Stimulated activated CD4-positive, alpha-beta T cell treated with anti-CD3 and anti-CD28 coated beads, Interleukin-1b, Interleukin-23, amount 100 ng/mL, for 1 hour (primary cell): ENCODE data around the gene NETO2.
"Not testable (repeated sequence)": the region's sequence is repeated elsewhere in the genome, so short reads cannot be mapped to it uniquely, and the experiment has no call there.

ENCODE experiments used
- DNase-seq, 2 donors: peaks; one replicate each; pipeline ENCODE4 v3.0.0-alpha.2; 2020; ENCODE audit warnings: low read depth in 2 of 2

The NETO2 gene, protein sequence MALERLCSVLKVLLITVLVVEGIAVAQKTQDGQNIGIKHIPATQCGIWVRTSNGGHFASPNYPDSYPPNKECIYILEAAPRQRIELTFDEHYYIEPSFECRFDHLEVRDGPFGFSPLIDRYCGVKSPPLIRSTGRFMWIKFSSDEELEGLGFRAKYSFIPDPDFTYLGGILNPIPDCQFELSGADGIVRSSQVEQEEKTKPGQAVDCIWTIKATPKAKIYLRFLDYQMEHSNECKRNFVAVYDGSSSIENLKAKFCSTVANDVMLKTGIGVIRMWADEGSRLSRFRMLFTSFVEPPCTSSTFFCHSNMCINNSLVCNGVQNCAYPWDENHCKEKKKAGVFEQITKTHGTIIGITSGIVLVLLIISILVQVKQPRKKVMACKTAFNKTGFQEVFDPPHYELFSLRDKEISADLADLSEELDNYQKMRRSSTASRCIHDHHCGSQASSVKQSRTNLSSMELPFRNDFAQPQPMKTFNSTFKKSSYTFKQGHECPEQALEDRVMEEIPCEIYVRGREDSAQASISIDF

DNA sequence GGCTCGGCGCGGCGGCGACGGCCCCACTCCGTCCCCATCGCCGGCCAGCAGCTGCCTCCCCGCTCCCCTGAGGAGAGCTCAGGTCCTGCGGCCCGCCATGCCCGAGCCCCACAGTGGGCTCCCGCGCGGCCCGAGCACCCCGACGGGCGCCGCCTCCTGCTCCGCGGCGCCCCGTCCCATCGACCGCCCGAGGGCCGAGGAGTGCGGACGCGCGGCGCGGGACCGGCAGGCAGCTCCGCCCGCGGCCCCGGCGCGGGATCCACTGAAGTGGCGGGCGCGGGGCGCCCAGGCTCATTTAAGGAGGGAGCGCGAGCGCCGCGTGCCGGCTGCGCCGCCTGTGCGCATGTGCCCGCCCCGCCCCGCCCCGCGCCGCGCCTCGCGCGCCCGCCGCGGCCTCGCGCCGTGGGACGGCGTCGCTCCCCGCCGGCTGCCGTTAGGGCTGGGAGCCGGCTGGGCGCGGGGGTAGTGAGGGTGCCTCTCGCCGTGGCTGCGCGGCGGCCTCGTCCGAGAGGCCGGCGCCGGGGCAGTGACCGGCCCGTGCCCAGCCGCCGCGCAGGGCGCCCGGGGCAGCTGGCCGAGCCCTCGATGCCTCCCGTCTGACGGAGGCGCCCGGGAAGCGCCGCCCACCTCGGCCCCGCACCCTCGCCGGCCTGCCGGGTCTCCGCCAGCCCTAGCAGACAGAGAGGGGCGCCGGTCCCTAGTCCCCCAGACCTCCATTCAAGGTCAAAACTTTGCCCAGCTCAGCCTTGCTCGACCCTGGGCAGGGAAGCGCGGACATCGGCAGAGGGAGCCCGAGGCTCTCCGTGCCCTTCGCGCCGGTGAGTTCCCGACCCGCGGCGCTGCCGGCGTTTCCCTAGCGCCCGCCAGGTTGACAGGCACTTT is at the start of gene NETO2:
Gene NETO2 (minus strand): TSS at position 269 of the 882 bp plus-strand sequence. CDS start 333 bp downstream, outside the sequence.
- DNase-seq = peak in 1 of 2 donors; percentile 51

DNA sequence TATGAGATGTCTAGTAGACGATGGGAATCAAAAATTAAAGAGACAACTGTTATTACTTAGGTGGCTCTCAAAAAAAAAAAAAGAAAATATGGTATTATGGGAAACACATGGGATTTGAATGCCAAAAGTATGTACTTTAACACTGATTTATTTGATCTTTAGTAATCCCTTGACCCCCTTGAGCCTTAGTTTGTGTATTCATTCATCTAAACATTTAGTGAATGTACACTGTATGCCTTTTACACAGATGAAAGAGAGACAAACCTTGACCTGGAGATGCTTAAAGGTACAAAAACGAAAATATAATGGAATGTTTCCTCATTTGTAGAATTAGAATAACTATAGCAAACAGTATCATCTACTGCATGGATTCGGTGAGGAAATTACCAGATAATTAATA is 38.6 kb upstream of the NETO2 start:
- no peak for DNase-seq

DNA sequence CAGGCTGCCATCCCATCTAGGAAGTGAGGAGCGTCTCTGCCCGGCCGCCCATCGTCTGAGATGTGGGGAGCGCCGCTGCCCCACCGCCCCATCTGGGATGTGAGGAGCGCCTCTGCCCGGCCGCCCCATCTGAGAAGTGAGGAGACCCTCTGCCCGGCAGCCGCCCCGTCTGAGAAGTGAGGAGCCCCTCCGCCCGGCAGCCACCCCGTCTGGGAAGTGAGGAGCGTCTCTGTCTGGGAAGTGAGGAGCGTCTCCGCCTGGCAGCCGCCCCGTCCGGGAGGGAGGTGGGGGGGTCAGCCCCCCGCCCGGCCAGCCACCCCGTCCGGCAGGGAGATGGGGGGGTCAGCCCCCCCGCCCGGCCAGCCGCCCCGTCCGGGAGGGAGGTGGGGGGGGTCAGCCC is 37.3 kb upstream of the NETO2 start:
- not testable (repeated sequence) for DNase-seq

DNA sequence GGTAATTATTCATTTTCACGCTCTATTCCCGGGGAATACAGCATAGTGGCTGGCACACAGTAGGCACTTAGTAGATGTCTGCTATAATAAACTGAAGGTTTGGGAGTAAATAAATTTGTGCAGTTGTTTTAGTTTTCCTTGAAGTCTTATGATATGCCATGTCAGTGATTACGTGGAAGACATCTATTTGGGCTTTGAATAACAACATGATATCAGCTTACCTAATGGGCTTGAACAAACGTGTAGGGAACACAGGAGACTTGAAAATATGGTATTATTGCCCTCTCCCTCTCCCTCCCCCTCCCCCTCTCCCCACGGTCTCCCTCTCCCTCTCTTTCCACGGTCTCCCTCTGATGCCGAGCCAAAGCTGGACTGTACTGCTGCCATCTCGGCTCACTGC is 36.3 kb upstream of the NETO2 start:
- DNase-seq = no peak

DNA sequence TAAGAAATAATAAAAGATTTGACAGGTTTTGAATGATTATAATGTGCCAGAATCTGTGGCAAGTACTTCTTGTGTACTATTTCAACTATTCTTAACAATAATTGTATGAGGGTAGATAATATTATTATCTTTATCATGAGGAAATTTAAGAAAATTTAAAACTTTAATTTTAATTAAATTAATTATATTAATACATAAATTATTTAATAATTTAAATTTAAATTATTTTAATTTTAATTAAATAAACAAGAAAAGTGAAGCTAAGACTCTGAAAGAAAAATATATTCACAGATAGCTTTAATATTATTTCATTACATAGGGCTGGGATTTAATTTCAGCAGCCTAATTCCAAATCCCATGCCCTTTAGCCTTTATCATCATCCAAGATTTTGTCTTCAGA is 31.4 kb upstream of the NETO2 start:
- DNase-seq = no peak

DNA sequence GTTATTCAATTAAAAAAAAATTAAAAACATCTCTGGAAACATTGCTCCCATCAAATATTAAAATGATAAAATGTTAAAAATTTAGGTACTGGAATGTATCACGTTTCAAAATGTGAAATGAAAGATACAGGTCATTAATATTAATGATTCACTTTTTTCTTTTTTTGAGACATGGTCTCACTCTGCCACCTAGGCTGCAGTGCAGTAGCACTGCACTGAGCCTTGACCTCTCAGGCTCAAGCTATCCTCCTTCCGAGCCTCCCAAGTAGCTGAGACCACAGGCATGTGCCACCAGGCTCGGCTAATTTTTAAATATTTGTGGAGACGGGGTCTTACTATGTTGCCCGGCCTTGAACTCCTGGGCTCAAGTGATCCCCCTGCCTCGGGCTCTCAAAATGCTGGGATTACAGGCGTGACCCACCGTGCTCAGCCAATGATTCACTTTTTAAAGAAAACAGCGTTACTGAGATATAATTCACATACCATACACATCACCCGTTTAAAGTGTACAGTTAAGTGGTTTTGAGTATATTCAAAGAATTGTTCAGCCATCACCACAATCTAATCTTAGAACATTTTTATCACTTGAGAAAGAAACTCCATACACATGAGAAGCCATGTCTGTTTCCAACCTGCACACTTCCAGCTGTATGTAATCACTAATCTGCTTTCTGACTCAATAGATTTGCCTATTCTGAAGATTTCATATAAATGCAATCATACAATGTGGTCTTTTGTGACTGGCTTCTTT is 19.1 kb upstream of the NETO2 start:
- no peak for DNase-seq

DNA sequence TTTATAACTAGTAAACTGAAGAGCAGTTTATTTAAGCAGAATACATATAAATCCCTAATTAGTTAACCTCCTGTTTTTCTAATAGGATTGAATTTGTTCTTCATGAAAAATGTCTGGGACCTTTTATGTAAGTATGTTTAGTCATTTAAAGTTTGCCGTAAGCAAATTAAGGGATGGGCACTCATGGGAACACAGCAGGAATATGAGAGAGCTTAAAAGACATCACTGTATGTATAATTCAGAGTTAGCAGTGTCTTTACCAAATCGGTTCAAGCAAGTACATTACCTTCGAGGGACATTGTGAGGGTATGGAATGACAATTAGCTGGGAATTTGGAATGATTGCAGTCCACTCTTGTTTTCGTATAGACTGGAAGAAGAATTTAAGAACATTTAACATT is 17.7 kb upstream of the NETO2 start:
- no peak for DNase-seq

DNA sequence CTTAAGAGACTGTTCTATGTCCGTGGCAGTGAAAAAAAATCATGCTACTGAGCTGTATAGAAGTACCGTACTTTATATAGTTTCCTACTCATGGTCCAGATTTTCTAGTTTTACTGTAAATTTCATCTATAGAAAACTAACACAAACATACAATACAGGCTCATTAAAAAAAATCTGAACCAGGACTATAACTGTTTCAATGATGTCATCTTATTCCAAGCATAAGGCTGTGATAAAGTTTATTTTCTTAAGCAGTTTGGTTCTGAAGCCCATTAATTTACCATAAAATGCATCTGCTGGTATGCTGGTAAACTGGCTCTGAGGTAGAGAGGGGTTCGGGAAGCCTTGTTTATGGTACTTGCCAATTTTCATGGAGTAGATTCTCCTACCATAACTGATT is 16.7 kb upstream of the NETO2 start:
- no peak for DNase-seq

DNA sequence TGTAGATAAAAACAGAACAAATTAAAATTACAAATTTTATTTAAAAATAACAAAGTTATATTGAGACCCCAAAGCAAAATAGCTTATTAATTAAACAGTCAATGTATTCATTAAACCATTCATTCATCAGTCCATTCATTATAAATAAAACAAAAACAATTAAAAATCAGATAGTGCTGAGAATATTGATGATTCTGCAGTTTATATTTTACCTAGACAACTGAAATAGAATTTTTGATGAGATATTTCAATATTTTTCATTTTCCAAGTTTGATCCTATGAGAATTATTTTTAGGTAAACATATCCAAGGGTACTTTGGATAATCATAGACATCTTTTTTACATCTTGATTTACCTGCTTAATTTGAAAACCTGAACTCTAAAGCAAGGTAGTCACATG is 15.2 kb upstream of the NETO2 start:
- no peak for DNase-seq

DNA sequence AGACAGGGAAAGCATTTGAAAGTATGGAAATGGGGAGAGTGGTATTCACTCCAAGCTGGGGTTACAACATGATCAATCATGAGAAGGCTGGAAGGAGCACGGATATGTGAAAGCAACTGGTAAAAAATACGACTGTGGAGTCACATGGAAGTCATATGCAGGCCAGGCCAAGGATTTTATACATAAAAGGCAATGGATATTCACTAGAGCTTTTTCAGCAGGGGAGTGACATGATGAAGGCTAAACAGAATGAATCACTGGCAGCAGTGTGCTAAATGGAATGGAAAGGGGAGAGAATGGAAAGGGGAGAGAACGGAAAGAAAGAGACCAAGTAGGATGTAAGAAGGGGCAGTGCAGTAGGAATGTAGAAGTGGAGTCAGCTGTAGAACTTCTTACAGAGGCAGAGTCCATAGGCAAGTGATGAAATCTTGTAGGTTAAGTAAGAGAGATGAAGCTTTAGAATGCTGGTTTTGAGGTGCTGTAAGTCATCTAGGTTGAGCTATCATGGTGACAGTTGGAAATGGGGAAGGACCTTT is 13.0 kb upstream of the NETO2 start:
- DNase-seq = no peak

DNA sequence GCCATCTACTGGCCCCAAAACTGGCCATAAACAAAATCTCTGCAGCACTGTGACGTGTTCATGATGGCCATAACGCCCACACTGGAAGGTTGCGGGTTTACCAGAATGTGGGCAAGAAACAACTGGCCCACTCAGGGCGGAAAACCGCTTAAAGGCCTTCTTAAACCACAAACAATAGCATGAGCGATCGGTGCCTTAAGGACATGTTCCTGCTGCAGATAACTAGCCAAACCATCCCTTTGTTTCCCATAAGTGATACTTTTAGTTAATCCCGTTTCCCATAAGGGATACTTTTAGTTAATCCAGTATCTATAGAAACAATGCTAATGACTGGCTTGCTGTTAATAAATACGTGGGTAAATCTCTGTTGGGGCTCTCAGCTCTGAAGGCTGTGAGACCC is 8.8 kb upstream of the NETO2 start:
- not testable (repeated sequence) for DNase-seq

DNA sequence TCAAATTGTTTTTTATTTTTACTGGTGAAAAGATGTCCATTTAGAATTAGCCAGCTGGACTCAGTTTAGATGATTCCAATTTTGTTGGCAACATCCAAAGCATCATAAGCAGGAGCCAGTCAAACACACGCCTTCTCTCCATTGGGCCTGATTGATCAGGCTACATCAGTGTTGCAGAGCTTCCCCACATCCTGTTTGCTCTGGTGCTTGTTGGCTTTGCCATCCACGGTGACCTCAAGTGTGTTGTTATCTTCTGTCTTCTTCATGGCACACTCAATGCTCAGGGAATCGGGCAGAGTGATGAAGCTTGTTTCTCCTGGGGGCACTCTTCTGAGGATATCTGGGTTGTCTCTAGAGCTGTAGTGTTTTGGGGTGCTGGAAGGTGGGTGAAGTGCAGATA is 6.3 kb upstream of the NETO2 start:
- no peak for DNase-seq

DNA sequence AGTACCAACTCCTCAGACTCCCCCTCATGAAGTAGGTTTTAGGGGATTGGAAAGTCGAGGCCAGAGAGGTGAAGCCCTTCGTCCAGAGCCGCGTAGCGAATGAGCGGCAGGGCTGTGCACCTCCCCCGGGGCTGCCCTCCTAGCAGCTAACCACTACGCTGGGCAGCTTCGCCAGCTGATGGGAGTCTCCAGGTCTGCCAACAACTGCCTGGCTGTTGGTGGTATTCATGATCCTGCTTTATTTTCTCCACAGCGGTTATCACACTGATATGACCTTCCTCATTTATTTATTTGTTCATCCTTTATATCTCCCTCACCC is 773 bp upstream of the NETO2 start:
- DNase-seq = no peak

DNA sequence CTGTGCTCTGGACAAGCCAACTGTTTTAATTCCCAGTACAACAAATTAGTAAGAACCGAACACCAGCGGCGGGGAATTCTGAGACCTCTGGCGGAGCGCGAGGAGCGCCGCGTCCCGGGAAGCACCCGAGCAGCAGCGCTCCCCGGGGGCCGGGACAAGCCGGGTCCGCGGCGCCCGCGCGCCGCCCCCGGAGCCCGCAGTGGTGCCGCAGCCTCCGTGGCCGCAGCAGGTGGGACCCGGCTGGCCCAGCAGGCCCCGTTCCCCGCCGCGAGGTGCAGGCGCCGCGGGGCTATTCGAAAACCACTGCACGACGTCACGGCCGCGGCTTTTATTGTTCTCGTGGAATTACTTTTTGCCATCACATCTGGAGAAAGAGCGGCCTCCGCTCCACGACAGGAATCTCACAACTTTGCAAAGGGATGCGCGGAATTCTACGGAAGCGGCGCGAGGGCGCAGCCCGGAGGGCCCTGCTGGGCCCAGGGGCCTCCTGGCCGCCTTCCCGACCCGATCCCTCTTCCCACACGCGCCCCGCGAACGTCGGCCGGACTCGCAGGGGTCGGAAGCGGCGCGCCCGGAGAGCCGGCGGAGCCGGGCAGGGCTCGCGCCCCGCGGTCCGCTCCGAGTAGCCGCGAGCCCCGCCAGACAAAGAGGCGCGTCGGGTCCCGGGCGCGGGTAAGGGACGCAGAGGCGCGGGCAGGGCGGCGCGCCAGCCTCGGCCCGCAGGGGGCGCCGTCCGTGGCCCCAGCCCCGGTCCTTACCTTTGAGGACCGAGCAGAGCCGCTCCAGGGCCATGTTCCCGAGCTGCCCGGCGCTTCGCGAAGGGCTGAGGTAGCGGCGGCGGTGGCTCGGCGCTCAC is 696 bp downstream of the NETO2 start:
- peak; percentile 15 to 57 for DNase-seq

DNA sequence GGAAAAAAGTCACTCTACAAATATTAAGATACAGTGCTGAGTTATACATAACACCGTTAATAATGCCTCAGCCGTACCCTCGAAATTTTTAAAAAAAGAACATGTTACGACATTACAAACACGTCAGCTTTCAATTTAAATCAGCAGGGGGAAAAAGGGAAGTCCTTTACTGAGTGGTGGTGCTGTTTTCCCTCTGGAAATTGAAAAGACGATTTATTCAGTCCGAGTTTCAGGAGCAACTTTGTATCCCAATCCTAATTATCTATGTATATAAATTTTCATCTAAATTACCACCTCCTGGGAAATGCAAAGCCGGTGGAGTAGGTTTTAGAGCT is 1.3 kb downstream of the NETO2 start:
- DNase-seq = no peak

DNA sequence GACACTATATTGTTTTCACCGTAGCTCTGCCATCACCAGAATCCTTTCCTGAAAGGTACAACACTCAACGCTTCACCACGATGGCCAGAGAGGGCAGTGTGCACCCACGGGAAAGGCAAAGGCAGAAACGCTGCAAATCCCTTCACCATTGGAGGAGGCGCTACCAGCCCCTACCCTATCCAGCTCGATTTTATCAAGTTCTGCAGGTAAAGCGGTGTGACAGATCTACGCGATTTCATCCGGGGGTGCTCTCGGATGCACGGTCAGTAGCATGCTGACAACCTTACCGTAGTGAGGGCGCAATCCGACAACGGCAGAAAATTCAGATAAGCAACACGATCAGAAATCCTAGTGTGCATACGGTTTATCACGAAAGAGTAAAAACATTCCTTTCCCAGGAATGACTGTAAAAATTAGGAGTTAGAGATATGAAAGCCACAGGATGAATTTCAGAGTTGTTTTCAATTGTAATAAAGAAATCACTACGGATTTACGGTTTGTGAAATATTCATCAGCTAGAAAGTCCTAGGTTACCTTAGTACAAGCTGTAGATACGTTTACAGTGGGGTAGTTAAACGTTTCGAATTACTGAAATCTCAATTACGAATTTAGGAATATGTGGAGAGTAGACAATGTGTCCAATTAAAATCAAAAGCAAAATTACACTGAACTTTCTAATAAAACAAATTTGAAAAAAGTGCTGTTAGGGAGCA is 1.8 kb downstream of the NETO2 start:
- peak; percentile 56 to 58 for DNase-seq

DNA sequence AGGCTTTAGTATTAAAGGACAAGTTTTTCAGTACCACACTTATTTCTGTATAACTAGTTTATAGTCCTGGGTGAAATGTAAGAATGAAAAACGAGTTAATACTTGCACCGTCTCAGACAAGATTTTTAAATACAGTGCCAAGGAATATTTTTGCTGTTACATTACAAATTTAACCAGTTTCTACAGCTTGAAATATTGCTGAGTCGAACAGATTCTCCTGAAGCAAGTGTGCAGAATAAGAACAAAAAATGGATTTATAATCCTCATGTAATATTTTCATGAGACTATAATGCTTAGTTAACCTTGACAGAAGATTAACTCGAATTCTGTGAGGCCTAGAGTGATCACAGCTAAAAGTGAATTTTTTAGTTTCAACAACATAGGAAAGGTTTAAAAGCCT is 3.1 kb downstream of the NETO2 start:
- no peak for DNase-seq

DNA sequence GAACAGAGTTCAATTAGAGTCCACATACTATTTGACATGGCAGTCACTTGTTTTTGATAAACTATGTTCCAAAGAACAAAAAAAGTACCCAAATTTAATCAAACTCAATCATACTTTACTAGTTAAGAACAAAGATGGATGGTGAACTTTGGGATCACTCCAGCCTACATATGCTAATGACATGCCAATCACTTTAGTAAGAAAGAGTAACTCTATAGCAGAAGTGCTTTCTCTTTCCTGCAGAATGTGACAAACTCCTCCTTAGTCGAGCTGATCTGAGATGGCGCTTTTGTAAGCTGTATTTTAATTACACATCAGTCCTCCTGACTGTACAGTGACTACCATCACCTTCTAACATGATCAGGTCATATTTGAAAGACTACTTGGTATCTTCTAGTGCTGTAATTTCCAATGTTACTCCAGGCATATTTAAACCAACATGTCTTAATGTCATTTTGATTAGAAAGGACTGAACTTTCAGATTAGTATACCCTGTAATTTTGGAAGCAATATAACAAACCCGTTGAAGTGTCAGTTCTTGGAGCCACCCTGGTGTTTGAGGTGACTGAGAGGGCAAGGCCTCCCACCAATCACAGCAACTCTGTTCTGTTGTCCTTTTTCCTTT is 4.1 kb downstream of the NETO2 start:
- no peak for DNase-seq

DNA sequence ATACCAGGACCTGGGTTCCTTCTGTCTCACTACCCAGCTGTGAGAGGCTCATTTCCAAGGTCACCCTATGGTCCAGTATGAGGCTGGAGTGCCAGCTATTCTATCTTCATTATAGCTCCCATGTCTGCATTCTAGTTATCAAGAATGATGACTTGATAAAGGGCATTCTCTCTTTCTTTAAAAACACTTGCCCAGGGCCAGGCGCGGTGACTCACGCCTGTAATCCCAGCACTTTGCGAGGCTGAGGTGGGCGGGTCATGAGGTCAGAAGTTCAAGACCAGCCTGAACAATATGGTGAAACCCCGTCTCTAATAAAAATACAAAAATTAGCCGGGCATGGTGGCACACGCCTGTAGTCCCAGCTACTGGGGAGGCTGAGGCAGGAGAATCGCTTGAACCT is 5.8 kb downstream of the NETO2 start:
- not testable (repeated sequence) for DNase-seq
